Transverse colon (tissue), 4 donors: ENCODE measurements around the gene H6PD. TPM values are rescaled to one million over a fixed set of nuclear protein-coding genes. Genes with fewer than 3 reads are reported as not detected.

Experiments used
- DNase-seq: peaks from one replicate; pipeline ENCODE4 v3.0.0-alpha.2; 2019
- H3K27ac ChIP-seq, 4 donors: fragments of 200-600 bp; sonication (generic); 2 replicates each; pipeline ENCODE4 v1.5.1; 2016 to 2018; ENCODE audit warnings: inconsistent platforms in 4 of 4
- H3K27me3 ChIP-seq: fragments of 200-600 bp; sonication (generic); 2 replicates; pipeline ENCODE4 v1.5.1; 2017; ENCODE audit warnings: inconsistent platforms
- H3K36me3 ChIP-seq, 4 donors: fragments of 200-600 bp; sonication (generic); 2 replicates each; pipeline ENCODE4 v1.5.1; 2017 to 2019; ENCODE audit warnings: inconsistent platforms in 4 of 4
- H3K4me1 ChIP-seq, 4 donors: fragments of 200-600 bp; sonication (generic); 2 replicates each; pipeline ENCODE4 v1.5.1; 2017 to 2020; ENCODE audit warnings: inconsistent platforms in 4 of 4
- H3K4me3 ChIP-seq, 4 donors: fragments of 200-600 bp; sonication (generic); 1 replicate in 1 of 4; 2 replicates in 3 of 4; pipeline versions ENCODE4 v1.5.1 to v1.6.1; 2017 to 2019; ENCODE audit warnings: inconsistent platforms in 4 of 4
- H3K9me3 ChIP-seq, 2 donors: fragments of 200-600 bp; sonication (generic); 2 replicates each; pipeline ENCODE4 v1.5.1; 2017 to 2019; ENCODE audit warnings: inconsistent platforms in 2 of 2
- CTCF ChIP-seq, 5 experiments: fragments of 200-600 bp in 3 of 5; fragments of 450-650 bp in 2 of 5; sonication (generic) in 3 of 5; IDR thresholded peaks; 1 replicate in 2 of 5; 2 replicates in 3 of 5; pipeline ENCODE4 v1.5.1; 2016 to 2017; ENCODE audit warnings: antibody characterized with exemption in 5 of 5, inconsistent platforms in 3 of 5, mild to moderate bottlenecking in 2 of 5, moderate library complexity in 1 of 5
- EP300 ChIP-seq: sonication (generic); formaldehyde crosslinking; IDR thresholded peaks from one replicate; pipeline ENCODE4 v1.6.1; 2017; ENCODE audit warnings: antibody characterized with exemption, low read depth
- POLR2A ChIP-seq: fragments of 450-650 bp; IDR thresholded peaks from one replicate; pipeline ENCODE4 v1.6.1; 2016; ENCODE audit warnings: antibody characterized with exemption, mild to moderate bottlenecking, moderate library complexity
- POLR2AphosphoS5 ChIP-seq, 3 donors: sonication (generic); formaldehyde crosslinking; IDR thresholded peaks; one replicate each; pipeline ENCODE4 v1.6.1; 2016; ENCODE audit warnings: antibody characterized with exemption in 3 of 3
- WGBS, 2 donors: methylation state at CpG; one replicate each; pipeline ENCODE4 v1.1.5; 2018; ENCODE audit warnings: low coverage in 1 of 2; 5-methylcytosine and 5-hydroxymethylcytosine counted together
- in situ Hi-C, 4 donors: fragments of 200-750 bp; cut with MboI; loops; one replicate each; pipeline versions ENCODE4 v1.15.0 to v1.15.1; 2017; ENCODE audit warnings: low sequenced_read_pairs in 3 of 4, low pct_ligation_motif_present in 1 of 4, low pct_unique_long_range_greater_than_20kb in 1 of 4
- intact Hi-C: fragments of 100-400 bp; cut with DNase I; formaldehyde crosslinking; loops from one replicate; pipeline ENCODE4 v1.15.1; 2023; ENCODE audit warnings: low total_unique reads
- total RNA-seq, 4 donors: library from RNA; depleted of rRNA; stranded (reverse); fragments of >200 nt; gene quantifications; one replicate each; pipeline ENCODE4 v1.1.0, GENCODE V29; 2016

The H6PD gene
- total RNA-seq, result 10 to 100 TPM; 24.1 to 49.4 (median 26.7) TPM

GRCh38 chr1:9234223-9235095, at the start of gene H6PD:
Gene H6PD (plus strand): TSS chr1:9234774. CDS start chr1:9244935, 10,161 bp downstream.
- intact Hi-C loops (no loop called here), in situ Hi-C loops (no loop called here)
- Histone ChIP-seq H3K27ac (peak within 1 kb of the TSS; percentile 93 to 98 (median 96)), H3K4me1 (peaks cover 20 to 42% (median 34%) of the 10 kb centered on the region in 4 donors), H3K4me3 (peak within 1 kb of the TSS; percentile 64 to 85 (median 76)), H3K36me3 (no peaks in the 10 kb centered on the region), H3K9me3 (no peaks in the 10 kb centered on the region), H3K27me3 (no peaks in the 10 kb centered on the region)
- 1% methylated on average over 64 of the region's 106 CpGs; no CpG with 5 or more reads in 1 of the 2 donors for WGBS, 2 donors
- TF ChIP-seq CTCF (IDR thresholded peaks at IDR 0.05) (peak; percentile 65 to 94 (median 77)), EP300 (no peak), POLR2AphosphoS5 (IDR thresholded peaks at IDR 0.05) (peak; percentile 65 to 70 (median 69)), POLR2A (peak; percentile 50)
- DNase-seq, result peak; percentile 90

DNA sequence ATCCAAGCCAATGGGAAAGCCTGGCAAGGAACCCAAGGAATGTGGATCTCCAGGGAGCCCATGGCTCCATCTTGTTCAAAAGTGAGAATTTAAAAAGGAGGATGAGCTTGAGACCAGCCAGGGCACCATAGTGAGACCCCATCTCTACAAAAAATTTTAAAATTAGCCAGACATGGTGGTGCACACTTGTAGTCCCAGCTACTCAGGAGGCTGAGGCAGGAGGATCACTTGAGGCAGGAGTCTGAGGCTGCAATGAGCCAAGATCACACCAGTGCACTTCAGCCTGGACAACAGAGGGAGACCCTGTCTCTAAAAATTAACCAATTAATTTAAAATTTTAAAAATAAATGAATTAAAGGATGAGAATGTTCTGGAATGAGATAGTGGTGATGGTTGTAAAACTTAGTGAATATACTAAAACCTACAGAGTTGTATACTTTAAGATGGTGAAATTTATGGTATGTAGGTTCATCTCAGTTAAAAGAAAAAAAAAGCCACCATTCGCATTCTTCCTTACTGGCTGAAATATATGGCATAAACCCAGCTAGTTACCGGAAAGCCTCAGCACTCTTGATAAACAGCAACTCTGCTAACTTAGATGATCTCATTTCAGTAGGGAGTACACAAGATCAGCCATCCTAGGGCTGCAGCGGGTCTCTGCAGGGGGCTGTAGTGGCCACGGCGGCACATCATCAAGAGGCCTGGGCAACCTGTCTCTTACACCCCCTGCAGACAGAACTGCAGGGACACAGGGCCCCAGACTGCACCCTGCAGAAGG, 48.3 kb upstream of the H6PD start:
- H3K4me1 ChIP-seq, result peaks cover 0 to 27% (median 22%) of the 10 kb centered on the region in 4 donors
- no peaks in the 10 kb centered on the region for H3K36me3 ChIP-seq
- no peak overlapping the region for H3K27ac ChIP-seq
- H3K27me3 ChIP-seq, result peaks cover 17% of the 10 kb centered on the region
- 82 to 100% methylated on average over 1 to 5 of the region's 5 CpGs for WGBS, 2 donors
- no peaks in the 10 kb centered on the region for H3K9me3 ChIP-seq
- TF ChIP-seq POLR2A (no peak), CTCF (IDR thresholded peaks at IDR 0.05) (no peak), POLR2AphosphoS5 (IDR thresholded peaks at IDR 0.05) (no peak), EP300 (no peak)
- no peak for DNase-seq
- intact Hi-C loops (no loop called here), in situ Hi-C loops (no loop called here)
- H3K4me3 ChIP-seq, result no peak overlapping the region

DNA sequence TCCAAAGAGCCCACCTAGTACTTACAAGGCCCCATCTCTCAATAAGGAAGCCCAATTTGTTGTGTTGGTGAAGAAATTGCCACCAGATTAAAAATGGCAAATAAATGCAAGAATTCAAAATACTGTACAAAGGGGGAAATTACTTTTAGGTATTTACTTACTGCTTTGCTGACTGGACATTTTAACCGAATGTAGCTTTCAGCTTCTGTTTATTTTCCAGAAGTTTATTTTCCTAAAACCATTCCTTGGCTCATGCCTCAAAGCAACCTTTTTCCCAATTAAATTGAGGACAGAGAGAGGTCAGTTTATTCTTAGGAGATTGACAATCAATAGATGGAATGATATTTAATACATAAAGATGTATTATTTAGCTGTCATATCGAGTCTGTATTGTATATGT, 47.6 kb upstream of the H6PD start:
- H3K4me1 ChIP-seq, result peaks cover 0 to 19% (median 15%) of the 10 kb centered on the region in 4 donors
- H3K27ac ChIP-seq, result no peak overlapping the region
- WGBS, 2 donors, result 45 to 69% methylated on average over 2 of the region's 2 CpGs
- no peak for TF ChIP-seq CTCF (IDR thresholded peaks at IDR 0.05)
- no peak for TF ChIP-seq POLR2AphosphoS5 (IDR thresholded peaks at IDR 0.05)
- no peak for TF ChIP-seq EP300
- no peak for TF ChIP-seq POLR2A
- H3K9me3 ChIP-seq, result no peaks in the 10 kb centered on the region
- intact Hi-C loops (no loop called here), in situ Hi-C loops (no loop called here)
- H3K27me3 ChIP-seq, result peaks cover 14% of the 10 kb centered on the region
- no peak for DNase-seq
- no peaks in the 10 kb centered on the region for H3K36me3 ChIP-seq
- no peak overlapping the region for H3K4me3 ChIP-seq

GRCh38 chr1:9190234-9190633, 44.3 kb upstream of the H6PD start:
- intact Hi-C loops (no loop called here), in situ Hi-C loops (loop anchor here in 2 of 4 donors (5.0 to 10.0 kb wide), 2 partner anchors 45 to 78 kb away; no protein-coding TSS in a partner anchor)
- Histone ChIP-seq H3K27ac (no peak overlapping the region), H3K4me3 (no peak overlapping the region), H3K27me3 (no peaks in the 10 kb centered on the region), H3K9me3 (no peaks in the 10 kb centered on the region), H3K36me3 (no peaks in the 10 kb centered on the region), H3K4me1 (no peaks in the 10 kb centered on the region)
- DNase-seq, result no peak
- TF ChIP-seq POLR2AphosphoS5 (IDR thresholded peaks at IDR 0.05) (no peak), EP300 (no peak), CTCF (IDR thresholded peaks at IDR 0.05) (no peak), POLR2A (no peak)
- 94 to 100% methylated on average over 2 to 5 of the region's 5 CpGs for WGBS, 2 donors
